NCI-H2227 treated with DMSO at 0.1 percent for 48 hours (cell line): ENCODE measurements around the gene RPS15.
"Not testable (repeated sequence)": the region's sequence is repeated elsewhere in the genome, so short reads cannot be mapped to it uniquely, and the experiment has no call there.

ENCODE experiments used
- DNase-seq: peaks from one replicate; lab custom pipeline; 2025; lab: John Stamatoyannopoulos, UW

Gene RPS15

GRCh38 chr19:1435378-1435989, 2.7 kb upstream of the RPS15 start:
- no peak for DNase-seq

- DNase-seq = no peak
Observed at GRCh38 chr19:1437609-1438008, 587 bp upstream of the RPS15 start.

- DNase-seq = no peak
Observed at GRCh38 chr19:1438933-1439354, 748 bp downstream of the RPS15 start.

- DNase-seq = not testable (repeated sequence)
Observed at GRCh38 chr19:1439525-1440417, 1.6 kb downstream of the RPS15 start.

- DNase-seq = no peak
Observed at GRCh38 chr19:1440418-1440801, 2.2 kb downstream of the RPS15 start.

GRCh38 chr19:1441022-1441426, 2.8 kb downstream of the RPS15 start:
- DNase-seq = no peak

GRCh38 chr19:1441677-1442438, 3.7 kb downstream of the RPS15 start:
- no peak for DNase-seq

GRCh38 chr19:1445185-1445931, 7.2 kb downstream of the RPS15 start:
- peak; percentile 24 for DNase-seq

GRCh38 chr19:1445932-1446712, 7.9 kb downstream of the RPS15 start:
- peak; percentile 35 for DNase-seq

GRCh38 chr19:1446713-1447481, 8.7 kb downstream of the RPS15 start:
- DNase-seq = no peak

- DNase-seq = no peak
Observed at GRCh38 chr19:1447504-1447903, 9.3 kb downstream of the RPS15 start.

- no peak for DNase-seq
Observed at GRCh38 chr19:1447944-1448343, 9.7 kb downstream of the RPS15 start.

- DNase-seq = peak; percentile 72
Observed at GRCh38 chr19:1449467-1450442, 11.6 kb downstream of the RPS15 start, which contains the start of gene APC2. APC2 (plus strand) TSS chr19:1450121; CDS start chr19:1453002, 2,881 bp downstream.

- no peak for DNase-seq
Observed at GRCh38 chr19:1450735-1451731, 12.8 kb downstream of the RPS15 start.

GRCh38 chr19:1451916-1452801, 14.0 kb downstream of the RPS15 start:
- DNase-seq = peak; percentile 23

- DNase-seq = no peak
Observed at GRCh38 chr19:1452802-1453524, 14.8 kb downstream of the RPS15 start.
